NCI-H446 treated with DMSO at 0.1 percent for 48 hours (cell line): ENCODE measurements around the gene KCNC1.

Source experiments
- DNase-seq: peaks from one replicate; lab custom pipeline; 2025; lab: John Stamatoyannopoulos, UW

The KCNC1 gene

GRCh38 chr11:17827006-17827405 lies 92.4 kb downstream of the KCNC1 start:
- no peak for DNase-seq

- no peak for DNase-seq
Observed at GRCh38 chr11:17828311-17828751, 93.8 kb downstream of the KCNC1 start.

- no peak for DNase-seq
Observed at GRCh38 chr11:17831228-17831627, 96.6 kb downstream of the KCNC1 start.

GRCh38 chr11:17831883-17832282 lies 97.3 kb downstream of the KCNC1 start:
- no peak for DNase-seq
